HAP-1 (cell line): ENCODE results near the gene WDR43.
A peak's percentile ranks its signal among the peaks of the same experiment; 100 is the strongest.

Experiments used
- DNase-seq, 2 experiments: peaks; one replicate each; pipeline ENCODE4 v3.0.0-alpha.2; 2016 to 2020; ENCODE audit warnings: low spot score in 2 of 2
- H3K27me3 ChIP-seq: fragments of 250-450 bp; sonication (Bioruptor Pico); 2 replicates; pipeline ENCODE4 v1.5.1; 2020; ENCODE audit warnings: low read depth, mild to moderate bottlenecking, moderate library complexity
- H3K36me3 ChIP-seq: fragments of 250-450 bp; sonication (Bioruptor Pico); replicated peaks from 2 replicates; pipeline ENCODE4 v1.5.1; 2020; ENCODE audit warnings: mild to moderate bottlenecking
- H3K4me1 ChIP-seq: fragments of 250-450 bp; sonication (Bioruptor Pico); 2 replicates; pipeline ENCODE4 v1.5.1; 2020; ENCODE audit warnings: mild to moderate bottlenecking
- H3K4me3 ChIP-seq: fragments of 250-450 bp; sonication (Bioruptor Pico); 2 replicates; pipeline ENCODE4 v1.5.1; 2020; ENCODE audit warnings: mild to moderate bottlenecking, moderate library complexity
- H3K9me3 ChIP-seq: fragments of 250-450 bp; sonication (Bioruptor Pico); 2 replicates; pipeline ENCODE4 v1.5.1; 2020; ENCODE audit warnings: mild to moderate bottlenecking, moderate library complexity
- in situ Hi-C: fragments of 300-500 bp; cut with MboI; formaldehyde crosslinking; loops from 3 replicates; pipeline ENCODE4 v1.14.3; 2020; ENCODE audit warnings: low sequenced_read_pairs, inconsistent platforms, mixed read lengths

Gene WDR43

GRCh38 chr2:28894470-28895188 is at the start of gene WDR43:
TSS of gene WDR43 (plus strand) at chr2:28894667. CDS start at chr2:28894699, 32 bp downstream.
- Histone ChIP-seq H3K36me3 (peaks cover 8% of the 10 kb centered on the region; the same call in 1 of the 2 replicates), H3K9me3 (no peaks in the 10 kb centered on the region), H3K27me3 (no peaks in the 10 kb centered on the region), H3K4me3 (peak within 1 kb of the TSS; percentile 93), H3K4me1 (peaks cover 25% of the 10 kb centered on the region)
- peak; percentile 97 to 98 for DNase-seq
- in situ Hi-C loops: no loop called here

- peaks cover 14% of the 10 kb centered on the region for H3K36me3 ChIP-seq
- in situ Hi-C loops: no loop called here
- no peaks in the 10 kb centered on the region for H3K9me3 ChIP-seq
- no peaks in the 10 kb centered on the region for H3K27me3 ChIP-seq
- no peak for DNase-seq
- no peaks in the 10 kb centered on the region for H3K4me1 ChIP-seq
- H3K4me3 ChIP-seq: no peak overlapping the region
These were observed 39.3 kb upstream of the WDR43 start for GRCh38 chr2:28855193-28855592.

GRCh38 chr2:28855977-28856376 is 38.5 kb upstream of the WDR43 start:
- Histone ChIP-seq H3K27me3 (no peaks in the 10 kb centered on the region), H3K4me1 (no peaks in the 10 kb centered on the region), H3K9me3 (no peaks in the 10 kb centered on the region), H3K36me3 (peaks cover 21% of the 10 kb centered on the region), H3K4me3 (no peak overlapping the region)
- in situ Hi-C loops: no loop called here
- no peak for DNase-seq

GRCh38 chr2:28868611-28869010 is 25.9 kb upstream of the WDR43 start:
- peak overlapping the region; percentile 97 for H3K4me3 ChIP-seq

GRCh38 chr2:28869494-28870145 is 24.8 kb upstream of the WDR43 start:
- Histone ChIP-seq H3K4me3 (peak overlapping the region; percentile 97), H3K27me3 (no peaks in the 10 kb centered on the region), H3K36me3 (no peaks in the 10 kb centered on the region; the same call in 1 of the 2 replicates), H3K4me1 (peaks cover 9% of the 10 kb centered on the region), H3K9me3 (no peaks in the 10 kb centered on the region)
- in situ Hi-C loops: no loop called here
- DNase-seq: no peak

More at GRCh38 chr2:28868611-28869010, 25.9 kb upstream of the WDR43 start:
- in situ Hi-C loops: no loop called here
- peak; percentile 56 to 77 for DNase-seq
- H3K4me1 ChIP-seq: peaks cover 9% of the 10 kb centered on the region
- no peaks in the 10 kb centered on the region for H3K27me3 ChIP-seq
- no peaks in the 10 kb centered on the region for H3K9me3 ChIP-seq
- peaks cover 5% of the 10 kb centered on the region for H3K36me3 ChIP-seq

GRCh38 chr2:28870146-28870891 is 24.1 kb upstream of the WDR43 start, which contains the start of gene TRMT61B:
TSS of gene TRMT61B (minus strand) at chr2:28870309. CDS start at chr2:28870277, 32 bp downstream.
- DNase-seq: peak; percentile 90 to 96
- peaks cover 9% of the 10 kb centered on the region for H3K4me1 ChIP-seq

GRCh38 chr2:28871620-28872019 is 22.8 kb upstream of the WDR43 start:
- in situ Hi-C loops: no loop called here
- no peaks in the 10 kb centered on the region for H3K9me3 ChIP-seq
- H3K4me3 ChIP-seq: no peak overlapping the region
- no peak for DNase-seq
- H3K36me3 ChIP-seq: no peaks in the 10 kb centered on the region; the same call in 1 of the 2 replicates
- H3K27me3 ChIP-seq: no peaks in the 10 kb centered on the region; the same call in 1 of the 2 replicates
- peaks cover 9% of the 10 kb centered on the region for H3K4me1 ChIP-seq

More at GRCh38 chr2:28870146-28870891, 24.1 kb upstream of the WDR43 start, which contains the start of gene TRMT61B:
- in situ Hi-C loops: no loop called here
- Histone ChIP-seq H3K27me3 (no peaks in the 10 kb centered on the region; the same call in 1 of the 2 replicates), H3K4me3 (peak within 1 kb of the TSS; percentile 97), H3K9me3 (no peaks in the 10 kb centered on the region), H3K36me3 (no peaks in the 10 kb centered on the region; the same call in 1 of the 2 replicates)

- in situ Hi-C loops: no loop called here
- Histone ChIP-seq H3K27me3 (no peaks in the 10 kb centered on the region; the same call in 1 of the 2 replicates), H3K4me3 (no peak overlapping the region), H3K9me3 (no peaks in the 10 kb centered on the region), H3K36me3 (no peaks in the 10 kb centered on the region), H3K4me1 (no peaks in the 10 kb centered on the region)
- DNase-seq: no peak
These were observed 14.3 kb upstream of the WDR43 start for GRCh38 chr2:28880193-28880592.

- H3K9me3 ChIP-seq: no peaks in the 10 kb centered on the region
- peaks cover 13% of the 10 kb centered on the region for H3K4me1 ChIP-seq
- H3K27me3 ChIP-seq: no peaks in the 10 kb centered on the region
- in situ Hi-C loops: no loop called here
- no peak overlapping the region for H3K4me3 ChIP-seq
- peaks cover 6% of the 10 kb centered on the region; the same call in 1 of the 2 replicates for H3K36me3 ChIP-seq
- no peak for DNase-seq
These were observed 979 bp upstream of the WDR43 start for GRCh38 chr2:28893488-28893887.

GRCh38 chr2:28895189-28895893 is 874 bp downstream of the WDR43 start:
- in situ Hi-C loops: no loop called here
- peak; percentile 31 to 69 for DNase-seq
- Histone ChIP-seq H3K9me3 (no peaks in the 10 kb centered on the region), H3K4me3 (peak overlapping the region; percentile 93), H3K27me3 (no peaks in the 10 kb centered on the region), H3K36me3 (peaks cover 10% of the 10 kb centered on the region; the same call in 1 of the 2 replicates), H3K4me1 (peaks cover 29% of the 10 kb centered on the region)

GRCh38 chr2:28896906-28897305 is 2.4 kb downstream of the WDR43 start:
- Histone ChIP-seq H3K27me3 (no peaks in the 10 kb centered on the region), H3K4me1 (peaks cover 35% of the 10 kb centered on the region), H3K4me3 (peak overlapping the region; percentile 93), H3K36me3 (peaks cover 24% of the 10 kb centered on the region), H3K9me3 (no peaks in the 10 kb centered on the region)
- in situ Hi-C loops: no loop called here
- DNase-seq: peak in 1 of 2 experiments; percentile 33

- Histone ChIP-seq H3K9me3 (no peaks in the 10 kb centered on the region), H3K36me3 (peaks cover 35% of the 10 kb centered on the region), H3K27me3 (no peaks in the 10 kb centered on the region), H3K4me1 (peaks cover 35% of the 10 kb centered on the region), H3K4me3 (peak overlapping the region; percentile 93; the same call in 1 of the 2 replicates)
- in situ Hi-C loops: no loop called here
- DNase-seq: no peak
These were observed 3.6 kb downstream of the WDR43 start for GRCh38 chr2:28898048-28898447.

GRCh38 chr2:28901202-28901601 is 6.7 kb downstream of the WDR43 start:
- in situ Hi-C loops: no loop called here
- no peaks in the 10 kb centered on the region for H3K9me3 ChIP-seq
- no peak for DNase-seq
- peaks cover 58% of the 10 kb centered on the region for H3K36me3 ChIP-seq
- H3K4me3 ChIP-seq: no peak overlapping the region
- peaks cover 35% of the 10 kb centered on the region for H3K4me1 ChIP-seq
- H3K27me3 ChIP-seq: no peaks in the 10 kb centered on the region
